Prostate gland (tissue), 2 donors: ENCODE results near the gene SPATA12. TPM values are rescaled to one million over a fixed set of nuclear protein-coding genes. Genes with fewer than 3 reads are reported as not detected.

Source experiments
- DNase-seq: peaks from one replicate; pipeline ENCODE4 v3.0.0-alpha.2; 2019; ENCODE audit warnings: low spot score
- H3K27ac ChIP-seq, 2 donors: fragments of 200-600 bp; sonication (generic); 2 replicates each; pipeline ENCODE4 v1.5.1; 2017 to 2019
- H3K27me3 ChIP-seq: fragments of 200-600 bp; sonication (generic); replicated peaks from 2 replicates; pipeline ENCODE4 v1.5.1; 2019; ENCODE audit not compliant: insufficient read depth
- H3K36me3 ChIP-seq, 2 donors: fragments of 200-600 bp; sonication (generic); 1 replicate in 1 of 2; 2 replicates in 1 of 2; pipeline versions ENCODE4 v1.5.1 to v1.8.1; 2017 to 2019
- H3K4me1 ChIP-seq: fragments of 200-600 bp; sonication (generic); replicated peaks from 2 replicates; pipeline ENCODE4 v1.5.1; 2019
- H3K4me3 ChIP-seq, 2 donors: fragments of 200-600 bp; sonication (generic); 2 replicates each; pipeline ENCODE4 v1.5.1; 2017 to 2019
- H3K9me3 ChIP-seq: fragments of 200-600 bp; sonication (generic); 2 replicates; pipeline ENCODE4 v1.5.1; 2017
- POLR2A ChIP-seq: fragments of 450-650 bp; IDR thresholded peaks from one replicate; pipeline ENCODE4 v1.6.1; 2016; ENCODE audit warnings: antibody characterized with exemption, mild to moderate bottlenecking
- POLR2AphosphoS5 ChIP-seq: sonication (generic); formaldehyde crosslinking; IDR thresholded peaks from one replicate; pipeline ENCODE4 v1.6.1; 2017; ENCODE audit warnings: antibody characterized with exemption
- WGBS: methylation state at CpG from one replicate; pipeline ENCODE4 v1.1.5; 2018; 5-methylcytosine and 5-hydroxymethylcytosine counted together
- intact Hi-C: fragments of 100-400 bp; cut with DNase I; formaldehyde crosslinking; loops from one replicate; pipeline ENCODE4 v1.14.2; 2022
- total RNA-seq, 2 donors: library from RNA; depleted of rRNA; stranded (reverse); fragments of >200 nt; gene quantifications; one replicate each; pipeline ENCODE4 v1.1.0, GENCODE V29; 2016
- TF ChIP-seq, protein P1 (sequence below), 4 experiments: fragments of 200-600 bp in 2 of 4; fragments of 450-650 bp in 2 of 4; sonication (generic) in 2 of 4; IDR thresholded peaks; 1 replicate in 3 of 4; 2 replicates in 1 of 4; pipeline ENCODE4 v1.5.1; 2016 to 2019; ENCODE audit warnings: antibody characterized with exemption in 4 of 4, mild to moderate bottlenecking in 2 of 4, moderate library complexity in 2 of 4

Gene SPATA12
- total RNA-seq, 2 donors from 2014 or later = 0.28 TPM; not detected in 1

DNA sequence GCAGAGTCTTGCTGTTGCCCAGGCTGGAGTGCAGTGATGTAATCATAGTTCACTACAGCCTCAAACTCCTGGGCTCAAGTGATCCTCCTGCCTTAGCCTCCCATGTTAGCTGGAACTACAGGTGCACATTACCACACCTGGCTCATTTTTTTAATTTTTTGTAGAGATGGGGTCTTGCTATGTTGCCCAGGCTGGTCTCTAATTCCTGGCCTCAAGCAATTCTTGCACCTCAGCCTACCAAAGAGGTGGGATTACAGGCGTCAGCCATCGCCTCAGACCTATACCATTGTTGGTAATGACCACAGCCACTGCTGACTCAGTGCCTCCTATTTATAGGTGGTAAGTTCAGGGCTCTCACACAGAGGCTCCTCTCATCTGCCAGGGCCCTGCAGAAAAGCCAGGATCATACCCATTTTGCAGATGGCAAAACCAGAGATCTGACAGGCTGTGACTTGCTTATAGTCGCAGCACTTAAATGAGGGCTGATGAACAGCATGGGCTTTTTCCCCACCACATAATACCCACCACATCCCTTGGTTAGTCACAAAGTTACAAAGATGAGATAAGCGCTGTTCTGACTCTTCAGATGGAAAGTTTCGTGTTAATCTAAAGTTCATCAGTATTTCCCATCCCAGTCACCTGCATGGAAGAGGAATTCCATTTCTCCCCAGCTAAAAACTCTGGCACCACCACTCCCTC is 21.8 kb upstream of the SPATA12 start:
- H3K27me3 ChIP-seq = no peaks in the 10 kb centered on the region
- H3K4me1 ChIP-seq = no peaks in the 10 kb centered on the region
- intact Hi-C loops = no loop called here
- H3K9me3 ChIP-seq = no peaks in the 10 kb centered on the region
- WGBS = 94% methylated on average over 5 of the region's 5 CpGs
- TF ChIP-seq, protein P1, sequence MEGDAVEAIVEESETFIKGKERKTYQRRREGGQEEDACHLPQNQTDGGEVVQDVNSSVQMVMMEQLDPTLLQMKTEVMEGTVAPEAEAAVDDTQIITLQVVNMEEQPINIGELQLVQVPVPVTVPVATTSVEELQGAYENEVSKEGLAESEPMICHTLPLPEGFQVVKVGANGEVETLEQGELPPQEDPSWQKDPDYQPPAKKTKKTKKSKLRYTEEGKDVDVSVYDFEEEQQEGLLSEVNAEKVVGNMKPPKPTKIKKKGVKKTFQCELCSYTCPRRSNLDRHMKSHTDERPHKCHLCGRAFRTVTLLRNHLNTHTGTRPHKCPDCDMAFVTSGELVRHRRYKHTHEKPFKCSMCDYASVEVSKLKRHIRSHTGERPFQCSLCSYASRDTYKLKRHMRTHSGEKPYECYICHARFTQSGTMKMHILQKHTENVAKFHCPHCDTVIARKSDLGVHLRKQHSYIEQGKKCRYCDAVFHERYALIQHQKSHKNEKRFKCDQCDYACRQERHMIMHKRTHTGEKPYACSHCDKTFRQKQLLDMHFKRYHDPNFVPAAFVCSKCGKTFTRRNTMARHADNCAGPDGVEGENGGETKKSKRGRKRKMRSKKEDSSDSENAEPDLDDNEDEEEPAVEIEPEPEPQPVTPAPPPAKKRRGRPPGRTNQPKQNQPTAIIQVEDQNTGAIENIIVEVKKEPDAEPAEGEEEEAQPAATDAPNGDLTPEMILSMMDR (IDR thresholded peaks at IDR 0.05) = no peak
- TF ChIP-seq POLR2AphosphoS5 (no peak), POLR2A (no peak)
- no peaks in the 10 kb centered on the region for H3K36me3 ChIP-seq
- no peak overlapping the region for H3K4me3 ChIP-seq
- H3K27ac ChIP-seq = no peak overlapping the region
- DNase-seq = no peak

DNA sequence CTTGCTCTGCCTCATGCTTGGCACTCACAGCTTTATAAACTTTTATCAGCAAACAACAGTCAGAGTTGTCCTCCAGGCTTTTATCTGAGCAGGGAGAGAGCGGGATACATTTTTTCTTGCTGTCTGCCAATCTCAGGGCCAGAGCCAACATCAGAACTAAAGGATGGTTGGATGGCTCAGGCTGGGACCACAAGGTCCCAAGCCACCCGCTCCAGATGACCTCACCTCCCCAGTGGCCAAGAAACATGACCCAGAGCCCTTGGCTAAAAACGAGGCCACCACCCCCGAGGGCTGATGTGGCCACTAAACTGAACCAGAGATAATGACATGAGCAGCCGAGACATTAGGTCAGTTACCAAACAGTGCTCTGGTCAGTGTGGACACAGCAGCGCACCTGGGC is 18.8 kb upstream of the SPATA12 start:
- Histone ChIP-seq H3K36me3 (no peaks in the 10 kb centered on the region), H3K4me3 (no peak overlapping the region), H3K27ac (no peak overlapping the region), H3K4me1 (no peaks in the 10 kb centered on the region), H3K27me3 (no peaks in the 10 kb centered on the region), H3K9me3 (no peaks in the 10 kb centered on the region)
- intact Hi-C loops = no loop called here
- DNase-seq = no peak
- 57% methylated on average over 6 of the region's 6 CpGs for WGBS
- TF ChIP-seq POLR2A (no peak), POLR2AphosphoS5 (peak; percentile 70)

DNA sequence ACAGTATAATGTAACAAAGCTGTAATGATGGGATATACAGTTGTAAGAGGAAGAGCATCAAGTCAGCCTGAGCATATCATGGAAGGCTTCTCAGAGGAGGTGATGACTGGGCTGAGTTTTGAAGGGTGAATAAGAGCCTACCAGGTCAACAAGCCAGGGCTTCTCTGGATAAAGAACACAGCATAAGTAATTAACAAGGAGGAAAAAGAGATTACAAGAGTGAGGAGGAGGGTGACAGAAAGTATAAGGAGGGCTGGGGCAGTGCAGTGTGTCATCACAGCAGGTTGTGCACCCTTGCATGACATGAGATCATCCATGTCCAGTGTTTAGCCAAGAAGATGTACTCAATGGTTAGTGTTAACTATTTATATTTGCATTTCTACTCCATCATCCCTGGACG is 16.9 kb upstream of the SPATA12 start:
- no peak overlapping the region for H3K4me3 ChIP-seq
- no peak for TF ChIP-seq POLR2A

DNA sequence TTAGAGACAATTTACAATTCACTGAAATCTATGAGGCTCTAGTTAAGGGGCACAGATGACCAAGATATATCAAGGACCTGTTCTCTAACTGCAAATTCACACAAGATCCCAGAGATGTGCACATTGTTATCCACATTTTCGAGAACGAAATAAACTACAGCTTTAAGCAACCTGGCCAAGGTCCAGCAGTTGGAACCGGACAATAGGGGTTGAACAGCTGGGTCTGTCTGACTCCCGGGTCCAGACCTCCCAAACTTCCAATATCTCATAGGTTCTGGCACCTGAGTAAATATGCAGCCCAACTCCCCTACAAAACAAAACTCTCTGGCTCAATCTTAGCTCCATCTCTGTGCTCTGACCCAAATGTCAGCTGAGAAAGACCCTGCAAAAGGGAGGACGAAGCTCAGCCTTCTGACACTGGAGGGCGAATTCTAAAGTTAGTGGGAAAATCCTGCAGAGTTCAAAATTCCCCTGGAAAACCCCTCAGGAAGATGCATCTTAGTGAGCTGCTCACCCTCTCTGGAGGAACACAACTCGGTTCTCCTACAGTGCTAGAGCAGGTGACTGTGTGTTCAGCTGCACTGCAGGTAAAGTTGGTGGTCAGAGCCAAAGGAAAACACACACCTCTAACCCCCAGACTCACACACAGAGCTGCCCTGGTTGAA is 14.2 kb upstream of the SPATA12 start:
- Histone ChIP-seq H3K36me3 (no peaks in the 10 kb centered on the region), H3K4me3 (no peak overlapping the region), H3K9me3 (no peaks in the 10 kb centered on the region), H3K27ac (no peak overlapping the region), H3K27me3 (no peaks in the 10 kb centered on the region), H3K4me1 (no peaks in the 10 kb centered on the region)
- 46% methylated on average over 7 of the region's 7 CpGs for WGBS
- TF ChIP-seq, protein P1 (IDR thresholded peaks at IDR 0.05) = no peak
- TF ChIP-seq POLR2A = no peak
- TF ChIP-seq POLR2AphosphoS5 = no peak
- no peak for DNase-seq
- intact Hi-C loops = no loop called here

More for the DNA sequence above, 16.9 kb upstream of the SPATA12 start:
- 5% methylated on average over 1 of the region's 1 CpG for WGBS
- Histone ChIP-seq H3K27ac (no peak overlapping the region), H3K36me3 (no peaks in the 10 kb centered on the region), H3K4me1 (no peaks in the 10 kb centered on the region), H3K9me3 (no peaks in the 10 kb centered on the region), H3K27me3 (no peaks in the 10 kb centered on the region)
- intact Hi-C loops = no loop called here
- DNase-seq = no peak

DNA sequence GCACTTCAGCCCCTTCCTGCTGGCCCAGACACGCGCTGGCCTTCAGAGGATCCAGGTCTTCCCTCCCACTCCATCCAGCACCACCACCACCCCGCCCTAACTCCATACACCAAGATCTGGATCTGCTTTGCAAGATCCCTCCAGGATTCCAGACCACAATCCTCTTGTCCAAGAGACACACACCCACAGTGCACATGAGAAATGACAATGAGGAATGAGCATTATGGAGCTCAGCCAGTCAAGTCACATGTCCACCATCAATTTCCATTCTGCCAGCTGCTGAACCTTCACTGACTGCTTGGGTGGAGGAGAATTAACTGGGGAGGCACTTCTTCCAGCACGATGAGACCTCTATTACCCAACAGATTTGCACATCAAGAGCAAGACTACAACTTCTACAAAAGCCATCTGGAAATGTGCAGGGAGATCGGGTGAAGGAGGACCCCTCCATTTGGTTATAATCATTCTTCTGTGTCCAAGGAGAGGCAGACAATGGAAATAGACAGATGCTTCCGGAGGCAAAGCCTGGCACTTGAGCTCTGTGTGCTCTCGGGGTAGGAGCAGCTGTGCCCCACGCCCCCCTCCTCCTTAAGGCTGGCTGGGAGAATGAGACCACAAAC is 12.3 kb upstream of the SPATA12 start:
- no peak for DNase-seq
- WGBS = 43% methylated on average over 8 of the region's 8 CpGs
- no peaks in the 10 kb centered on the region for H3K36me3 ChIP-seq
- no peak for TF ChIP-seq POLR2AphosphoS5
- TF ChIP-seq, protein P1 (IDR thresholded peaks at IDR 0.05) = no peak
- no peak for TF ChIP-seq POLR2A
- no peak overlapping the region for H3K4me3 ChIP-seq
- no peak overlapping the region for H3K27ac ChIP-seq
- no peaks in the 10 kb centered on the region for H3K27me3 ChIP-seq
- H3K4me1 ChIP-seq = no peaks in the 10 kb centered on the region
- no peaks in the 10 kb centered on the region for H3K9me3 ChIP-seq
- intact Hi-C loops = no loop called here
